Lung microvascular endothelial cell (primary cell): Measurements from ENCODE around the gene PALMD. TPM values are rescaled to one million over a fixed set of nuclear protein-coding genes. Genes with fewer than 3 reads are reported as not detected.

Experiments
- total RNA-seq: library from RNA; depleted of rRNA; stranded (reverse); fragments of >200 nt; gene quantifications from 2 replicates; pipeline ENCODE4 v1.2.1, GENCODE V29; 2014

Gene PALMD
- total RNA-seq, 1 donor from 2014 or later, result 22.2 TPM

Other genes with a start within 250 kb of the PALMD start
- gene FRRS1, start 120.5 kb downstream of the PALMD start, total RNA-seq, result 0.20 and 1.7 TPM in 2 replicates
- gene AGL, start 204.2 kb downstream of the PALMD start, total RNA-seq, result 5.0 and 6.3 TPM in 2 replicates